HG03095 (cell line): ENCODE data around the gene KIRREL3.

Source experiments
- ATAC-seq: cut with Tn5 transposase; IDR thresholded peaks from one replicate; pipeline ENCODE4 v1.9.1; 2021; ENCODE audit warnings: moderate library complexity; ENCODE audit not compliant: unreplicated experiment

KIRREL3 gene

GRCh38 chr11:126837581-126837980, 163.0 kb downstream of the KIRREL3 start:
- ATAC-seq, result no peak

- no peak for ATAC-seq
Observed at GRCh38 chr11:126834573-126834972, 166.0 kb downstream of the KIRREL3 start.

- ATAC-seq, result no peak
Observed at GRCh38 chr11:126834149-126834548, 166.4 kb downstream of the KIRREL3 start.

- ATAC-seq, result no peak
Observed at GRCh38 chr11:126833065-126833464, 167.5 kb downstream of the KIRREL3 start.

- ATAC-seq, result no peak
Observed at GRCh38 chr11:126832387-126832786, 168.2 kb downstream of the KIRREL3 start.

- ATAC-seq, result no peak
Observed at GRCh38 chr11:126830216-126830806, 170.3 kb downstream of the KIRREL3 start.

GRCh38 chr11:126829716-126830115, 170.9 kb downstream of the KIRREL3 start:
- ATAC-seq, result no peak

GRCh38 chr11:126824035-126824607, 176.4 kb downstream of the KIRREL3 start:
- no peak for ATAC-seq

GRCh38 chr11:126823274-126823673, 177.3 kb downstream of the KIRREL3 start:
- no peak for ATAC-seq

GRCh38 chr11:126821827-126822226, 178.7 kb downstream of the KIRREL3 start:
- ATAC-seq, result no peak

GRCh38 chr11:126819194-126819593, 181.4 kb downstream of the KIRREL3 start:
- ATAC-seq, result no peak

- no peak for ATAC-seq
Observed at GRCh38 chr11:126817523-126818450, 182.8 kb downstream of the KIRREL3 start.

- no peak for ATAC-seq
Observed at GRCh38 chr11:126817096-126817495, 183.5 kb downstream of the KIRREL3 start.

GRCh38 chr11:126816645-126817044, 183.9 kb downstream of the KIRREL3 start:
- no peak for ATAC-seq

GRCh38 chr11:126815111-126815510, 185.5 kb downstream of the KIRREL3 start:
- no peak for ATAC-seq

- no peak for ATAC-seq
Observed at GRCh38 chr11:126810776-126811175, 189.8 kb downstream of the KIRREL3 start.

- no peak for ATAC-seq
Observed at GRCh38 chr11:126809514-126810289, 190.9 kb downstream of the KIRREL3 start.

GRCh38 chr11:126808836-126809235, 191.7 kb downstream of the KIRREL3 start:
- no peak for ATAC-seq

- no peak for ATAC-seq
Observed at GRCh38 chr11:126808296-126808695, 192.3 kb downstream of the KIRREL3 start.

- no peak for ATAC-seq
Observed at GRCh38 chr11:126805870-126806269, 194.7 kb downstream of the KIRREL3 start.

GRCh38 chr11:126804363-126804762, 196.2 kb downstream of the KIRREL3 start:
- no peak for ATAC-seq
